ENCODE data around the gene RIPOR1. TPM values are rescaled to one million over a fixed set of nuclear protein-coding genes. Genes with fewer than 3 reads are reported as not detected.

RIPOR1 gene
- total and polyA plus RNA-seq, 2 of the 4 experiments (the other 2 are of a cell fraction): 9.5 to 41.3 TPM

DNA sequence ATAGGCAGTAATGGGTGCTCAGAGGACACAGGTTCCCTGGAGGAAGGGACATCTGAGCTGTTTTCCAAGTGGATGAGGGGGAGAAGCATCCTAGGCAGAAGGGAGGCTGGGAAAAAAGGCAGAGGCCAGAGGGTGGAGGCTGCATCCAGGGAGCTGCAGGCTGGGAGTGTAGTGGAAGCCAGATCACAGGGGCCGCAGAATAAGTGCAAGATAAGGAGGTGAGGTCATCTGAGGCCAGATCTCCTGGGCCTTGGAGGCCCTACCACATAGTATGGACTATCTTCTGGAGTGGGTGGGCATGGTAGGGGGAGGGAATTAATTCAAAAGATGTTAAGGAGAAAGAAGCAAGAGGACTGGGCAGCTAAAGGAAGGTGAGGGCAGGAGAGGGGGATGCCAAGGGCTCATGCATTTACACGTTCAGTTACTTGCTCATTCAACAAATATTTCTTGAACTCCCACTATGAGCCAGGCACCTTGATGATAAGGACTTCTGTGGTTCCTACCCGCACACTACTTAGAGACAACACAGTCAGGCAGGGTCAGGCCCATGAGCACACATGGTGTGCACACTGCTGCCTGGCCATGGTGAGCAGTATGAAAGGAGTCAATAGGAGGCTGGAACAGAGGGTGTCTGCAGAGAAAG is 2.4 kb upstream of the RIPOR1 start:
- H3K23ac ChIP-seq (ENCODE audit: low read depth, low read length): no peak overlapping the region
- H3K56ac ChIP-seq (ENCODE audit: extremely low read depth, insufficient read depth, low read length): no peak overlapping the region
- H4K5ac ChIP-seq (ENCODE audit: low read depth, low read length): no peak overlapping the region
- BruUV-seq (replicated peaks): no TSS peak
- CTCF ChIA-PET: interaction anchor here (0.8 kb wide), 1 partner anchor 30 kb away, joined by 3 read pairs; no protein-coding TSS in a partner anchor
- peak overlapping the region; percentile 7; the same call in 1 of the 2 replicates for H3K4ac ChIP-seq (ENCODE audit: low read depth, low read length)
- no peak overlapping the region for H3K9ac ChIP-seq (ENCODE audit: low read depth, low read length)
- no peak overlapping the region for H3K18ac ChIP-seq (ENCODE audit: low read depth, low read length)
- no peaks in the 10 kb centered on the region for H3K9me3 ChIP-seq (ENCODE audit: control insufficient read depth, insufficient read depth, low read length)
- H3K4me1 ChIP-seq (ENCODE audit: control insufficient read depth, insufficient read depth, low read length): peaks cover 13% of the 10 kb centered on the region
- no peaks in the 10 kb centered on the region for H3K27me3 ChIP-seq (ENCODE audit: control insufficient read depth, insufficient read depth, low read length)
- no peak overlapping the region for H2BK15ac ChIP-seq (ENCODE audit: low read depth, low read length)
- in situ Hi-C loops (cut with MboI; ENCODE audit: low sequenced_read_pairs) (loop anchor here (10.0 to 25.0 kb wide), 2 partner anchors 139 to 411 kb away; partner anchors contain the start of genes ACD, C16orf86, CTRL and ENKD1), intact Hi-C loops (cut with micrococcal nuclease) (loop anchor here (10.0 kb wide), 1 partner anchor 279 kb away; the partner anchor contains the start of genes RANBP10 and TSNAXIP1), dilution Hi-C loops (cut with HindIII; ENCODE audit: low sequenced_read_pairs, unreplicated experiment) (no loop called here)
- no peak overlapping the region for H4K91ac ChIP-seq (ENCODE audit: insufficient read depth, low read depth, low read length)
- DNase-seq (peak; percentile 61), ATAC-seq (ENCODE audit: low read depth) (no peak)
- H3K36me3 ChIP-seq (ENCODE audit: control insufficient read depth, insufficient read depth, low read length): no peaks in the 10 kb centered on the region
- no peak overlapping the region for H3K4me2 ChIP-seq (ENCODE audit: low read depth, low read length)
- H2BK20ac ChIP-seq (ENCODE audit: low read depth, low read length): no peak overlapping the region
- H2BK120ac ChIP-seq (ENCODE audit: low read depth, low read length): no peak overlapping the region; the same call in 1 of the 2 replicates
- peak overlapping the region; percentile 58 for H2AK9ac ChIP-seq (replicated peaks; ENCODE audit: low read depth, low read length, poor library complexity)
- TF ChIP-seq, protein P1, sequence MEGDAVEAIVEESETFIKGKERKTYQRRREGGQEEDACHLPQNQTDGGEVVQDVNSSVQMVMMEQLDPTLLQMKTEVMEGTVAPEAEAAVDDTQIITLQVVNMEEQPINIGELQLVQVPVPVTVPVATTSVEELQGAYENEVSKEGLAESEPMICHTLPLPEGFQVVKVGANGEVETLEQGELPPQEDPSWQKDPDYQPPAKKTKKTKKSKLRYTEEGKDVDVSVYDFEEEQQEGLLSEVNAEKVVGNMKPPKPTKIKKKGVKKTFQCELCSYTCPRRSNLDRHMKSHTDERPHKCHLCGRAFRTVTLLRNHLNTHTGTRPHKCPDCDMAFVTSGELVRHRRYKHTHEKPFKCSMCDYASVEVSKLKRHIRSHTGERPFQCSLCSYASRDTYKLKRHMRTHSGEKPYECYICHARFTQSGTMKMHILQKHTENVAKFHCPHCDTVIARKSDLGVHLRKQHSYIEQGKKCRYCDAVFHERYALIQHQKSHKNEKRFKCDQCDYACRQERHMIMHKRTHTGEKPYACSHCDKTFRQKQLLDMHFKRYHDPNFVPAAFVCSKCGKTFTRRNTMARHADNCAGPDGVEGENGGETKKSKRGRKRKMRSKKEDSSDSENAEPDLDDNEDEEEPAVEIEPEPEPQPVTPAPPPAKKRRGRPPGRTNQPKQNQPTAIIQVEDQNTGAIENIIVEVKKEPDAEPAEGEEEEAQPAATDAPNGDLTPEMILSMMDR (conservative IDR thresholded peaks at IDR 0.05; ENCODE audit: low read depth, low read length): no peak
- peak; percentile 24; the same call in 1 of the 2 replicates for TF ChIP-seq BHLHE40 (IDR thresholded peaks at IDR 0.05; ENCODE audit: low read depth, low read length)
- WGBS, 2 experiments (ENCODE audit: extremely low coverage in 2 of 2, insufficient read length in 1 of 2): no CpG with 5 or more reads among the region's 3 CpGs
- no peak overlapping the region for H3K27ac ChIP-seq (ENCODE audit: insufficient read depth, low read length)
- peak overlapping the region; percentile 19; the same call in 1 of the 2 replicates for H3K14ac ChIP-seq (replicated peaks; ENCODE audit: low read depth, low read length)
- no peak overlapping the region for H4K8ac ChIP-seq (ENCODE audit: low read depth in 2 of 2, low read length in 2 of 2)
- no peak overlapping the region for H2BK5ac ChIP-seq (ENCODE audit: low read depth, low read length, poor library complexity, severe bottlenecking)
- H3K79me1 ChIP-seq (ENCODE audit: low read depth in 1 of 2, low read length in 2 of 2): peaks cover 17 to 19% of the 10 kb centered on the region in 2 experiments; a peak in 3 of 4 replicates
- H3K4me3 ChIP-seq (ENCODE audit: insufficient read depth, low read depth, low read length): no peak overlapping the region
- peak overlapping the region; percentile 51; the same call in 1 of the 2 replicates for H2AK5ac ChIP-seq (ENCODE audit: low read depth, low read length)
- H2AFZ ChIP-seq (replicated peaks; ENCODE audit: low read length, poor library complexity): no peak overlapping the region
- H4K20me1 ChIP-seq (ENCODE audit: insufficient read depth, low read length): peaks cover 12% of the 10 kb centered on the region
- H3K9me1 ChIP-seq (ENCODE audit: insufficient read depth, low read length): peaks cover 8% of the 10 kb centered on the region
- POLR2A ChIA-PET (ENCODE audit: unreplicated experiment): no interaction called here

All from IMR-90 (cell line).